DMS114 treated with DMSO at 0.1 percent for 48 hours (cell line): ENCODE results near the gene SKIC2.
A peak's percentile ranks its signal among the peaks of the same experiment; 100 is the strongest.

ENCODE experiments used
- DNase-seq: peaks from one replicate; lab custom pipeline; 2025; ENCODE audit not compliant: unreplicated experiment; lab: John Stamatoyannopoulos, UW

The SKIC2 gene

DNA sequence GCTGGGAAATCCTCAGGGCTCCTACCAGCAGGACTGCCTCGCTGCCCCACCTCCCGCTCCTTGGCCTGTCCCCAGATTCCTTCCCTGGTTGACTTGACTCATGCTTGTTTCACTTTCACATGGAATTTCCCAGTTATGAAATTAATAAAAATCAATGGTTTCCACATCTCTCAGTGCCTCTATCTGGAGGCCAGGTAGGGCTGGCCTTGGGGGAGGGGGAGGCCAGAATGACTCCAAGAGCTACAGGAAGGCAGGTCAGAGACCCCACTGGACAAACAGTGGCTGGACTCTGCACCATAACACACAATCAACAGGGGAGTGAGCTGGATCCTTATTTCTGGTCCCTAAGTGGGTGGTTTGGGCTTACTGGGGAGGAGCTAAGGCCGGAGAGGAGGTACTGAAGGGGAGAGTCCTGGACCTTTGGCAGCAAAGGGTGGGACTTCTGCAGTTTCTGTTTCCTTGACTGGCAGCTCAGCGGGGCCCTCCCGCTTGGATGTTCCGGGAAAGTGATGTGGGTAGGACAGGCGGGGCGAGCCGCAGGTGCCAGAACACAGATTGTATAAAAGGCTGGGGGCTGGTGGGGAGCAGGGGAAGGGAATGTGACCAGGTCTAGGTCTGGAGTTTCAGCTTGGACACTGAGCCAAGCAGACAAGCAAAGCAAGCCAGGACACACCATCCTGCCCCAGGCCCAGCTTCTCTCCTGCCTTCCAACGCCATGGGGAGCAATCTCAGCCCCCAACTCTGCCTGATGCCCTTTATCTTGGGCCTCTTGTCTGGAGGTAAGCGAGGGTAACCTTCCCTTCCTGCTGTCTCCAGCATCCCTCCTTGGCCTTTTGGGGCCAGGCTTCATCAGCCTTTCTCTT, 13.2 kb upstream of the SKIC2 start, which contains the start of gene CFB:
CFB (plus strand) TSS at position 589 of the 863 bp plus-strand sequence; CDS start at position 716, 127 bp downstream.
- DNase-seq = no peak

DNA sequence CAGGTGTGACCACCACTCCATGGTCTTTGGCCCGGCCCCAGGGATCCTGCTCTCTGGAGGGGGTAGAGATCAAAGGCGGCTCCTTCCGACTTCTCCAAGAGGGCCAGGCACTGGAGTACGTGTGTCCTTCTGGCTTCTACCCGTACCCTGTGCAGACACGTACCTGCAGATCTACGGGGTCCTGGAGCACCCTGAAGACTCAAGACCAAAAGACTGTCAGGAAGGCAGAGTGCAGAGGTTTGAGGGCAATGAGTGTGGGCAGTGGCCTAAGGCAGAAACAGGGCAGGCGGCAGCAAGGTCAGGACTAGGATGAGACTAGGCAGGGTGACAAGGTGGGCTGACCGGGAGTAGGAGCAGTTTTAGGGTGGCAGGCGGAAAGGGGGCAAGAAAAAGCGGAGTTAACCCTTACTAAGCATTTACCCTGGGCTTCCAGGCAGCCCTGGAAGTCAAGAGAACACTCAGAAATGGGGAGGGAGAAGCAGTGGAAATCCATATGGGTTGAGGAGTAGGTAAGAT, 12.5 kb upstream of the SKIC2 start:
- DNase-seq = no peak

DNA sequence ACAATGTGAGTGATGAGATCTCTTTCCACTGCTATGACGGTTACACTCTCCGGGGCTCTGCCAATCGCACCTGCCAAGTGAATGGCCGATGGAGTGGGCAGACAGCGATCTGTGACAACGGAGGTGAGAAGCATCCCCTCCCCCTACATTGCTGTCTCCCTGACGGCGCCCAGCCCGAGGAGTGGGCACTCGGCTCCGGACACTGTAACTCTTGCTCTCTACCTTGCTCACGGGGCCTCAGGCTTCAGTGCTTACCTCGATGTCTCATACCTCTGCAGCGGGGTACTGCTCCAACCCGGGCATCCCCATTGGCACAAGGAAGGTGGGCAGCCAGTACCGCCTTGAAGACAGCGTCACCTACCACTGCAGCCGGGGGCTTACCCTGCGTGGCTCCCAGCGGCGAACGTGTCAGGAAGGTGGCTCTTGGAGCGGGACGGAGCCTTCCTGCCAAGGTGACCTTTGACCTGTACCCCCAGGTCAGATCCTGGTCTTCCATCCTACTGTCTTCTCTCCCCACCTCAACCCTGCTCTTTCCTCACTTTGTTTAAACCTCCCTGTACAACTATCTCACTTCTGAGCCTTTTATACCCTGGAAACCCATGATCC, 11.8 kb upstream of the SKIC2 start:
- DNase-seq = no peak

DNA sequence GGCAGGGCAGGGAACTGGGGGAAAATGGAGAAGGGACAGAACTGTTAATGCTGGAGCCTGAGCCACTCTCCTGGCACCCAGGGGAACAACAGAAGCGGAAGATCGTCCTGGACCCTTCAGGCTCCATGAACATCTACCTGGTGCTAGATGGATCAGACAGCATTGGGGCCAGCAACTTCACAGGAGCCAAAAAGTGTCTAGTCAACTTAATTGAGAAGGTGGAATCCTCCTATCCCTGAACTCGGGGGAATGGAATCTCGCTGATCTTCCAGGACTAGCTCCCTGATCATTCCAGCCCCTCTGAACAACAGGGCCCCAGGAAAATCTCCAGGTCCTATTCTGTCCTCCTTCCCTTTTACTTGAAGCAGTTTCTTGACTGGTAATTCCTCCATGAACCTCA, 11.1 kb upstream of the SKIC2 start:
- DNase-seq = no peak

DNA sequence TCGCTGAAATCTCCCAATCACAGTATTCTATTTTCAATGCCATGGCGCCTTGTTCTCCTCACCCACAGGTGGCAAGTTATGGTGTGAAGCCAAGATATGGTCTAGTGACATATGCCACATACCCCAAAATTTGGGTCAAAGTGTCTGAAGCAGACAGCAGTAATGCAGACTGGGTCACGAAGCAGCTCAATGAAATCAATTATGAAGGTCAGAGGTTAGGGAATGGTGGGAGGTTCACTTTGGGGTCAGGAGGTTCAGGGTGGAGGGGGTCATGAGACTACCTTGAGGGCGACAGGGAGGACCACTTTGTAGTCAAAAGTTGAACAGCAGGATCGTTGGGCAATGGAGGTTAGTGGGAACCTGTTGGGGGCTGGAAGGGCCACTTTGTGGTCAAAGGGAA, 10.7 kb upstream of the SKIC2 start:
- DNase-seq = no peak

DNA sequence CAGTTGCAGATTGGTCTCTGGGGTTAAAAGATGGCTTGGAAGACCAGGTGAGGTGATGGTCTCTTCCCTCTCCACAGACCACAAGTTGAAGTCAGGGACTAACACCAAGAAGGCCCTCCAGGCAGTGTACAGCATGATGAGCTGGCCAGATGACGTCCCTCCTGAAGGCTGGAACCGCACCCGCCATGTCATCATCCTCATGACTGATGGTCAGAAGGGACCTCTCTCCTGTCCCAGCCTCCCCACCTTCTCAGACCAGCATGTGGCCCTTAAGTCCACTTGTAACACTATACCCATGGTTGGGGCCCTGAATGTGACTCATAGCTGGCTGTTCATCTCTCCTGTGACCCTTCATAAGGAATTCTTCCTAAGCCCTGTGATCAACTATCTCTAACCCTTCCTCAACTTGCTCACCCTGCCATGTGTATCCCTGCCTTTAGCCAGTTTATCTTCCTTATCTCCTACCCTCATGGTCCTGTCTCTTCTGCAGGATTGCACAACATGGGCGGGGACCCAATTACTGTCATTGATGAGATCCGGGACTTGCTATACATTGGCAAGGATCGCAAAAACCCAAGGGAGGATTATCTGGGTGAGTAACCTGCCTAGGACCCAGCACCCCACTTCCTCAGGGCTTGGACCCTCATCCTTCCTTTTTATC, 10.1 kb upstream of the SKIC2 start:
- no peak for DNase-seq

DNA sequence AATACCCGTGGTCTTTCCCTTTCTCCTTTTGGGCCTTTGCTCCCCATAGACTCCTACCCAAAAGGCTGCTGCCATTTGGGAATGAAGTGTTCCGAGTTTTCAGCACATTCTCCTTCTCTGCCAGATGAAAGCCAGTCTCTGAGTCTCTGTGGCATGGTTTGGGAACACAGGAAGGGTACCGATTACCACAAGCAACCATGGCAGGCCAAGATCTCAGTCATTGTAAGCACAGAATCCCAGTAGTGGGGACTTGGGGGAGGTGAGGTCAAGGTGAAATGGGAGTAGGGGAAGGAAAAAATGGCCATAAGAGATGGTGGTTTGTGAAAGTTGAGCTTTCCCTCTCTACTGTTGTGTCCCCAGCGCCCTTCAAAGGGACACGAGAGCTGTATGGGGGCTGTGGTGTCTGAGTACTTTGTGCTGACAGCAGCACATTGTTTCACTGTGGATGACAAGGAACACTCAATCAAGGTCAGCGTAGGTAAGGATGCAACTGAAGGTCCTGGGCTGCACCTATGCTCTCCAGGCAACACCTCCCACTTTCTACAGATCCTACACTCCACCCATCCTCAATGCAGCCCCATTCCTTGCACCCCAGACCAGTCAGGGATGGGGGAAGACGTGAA, 8.9 kb upstream of the SKIC2 start:
- DNase-seq = no peak

DNA sequence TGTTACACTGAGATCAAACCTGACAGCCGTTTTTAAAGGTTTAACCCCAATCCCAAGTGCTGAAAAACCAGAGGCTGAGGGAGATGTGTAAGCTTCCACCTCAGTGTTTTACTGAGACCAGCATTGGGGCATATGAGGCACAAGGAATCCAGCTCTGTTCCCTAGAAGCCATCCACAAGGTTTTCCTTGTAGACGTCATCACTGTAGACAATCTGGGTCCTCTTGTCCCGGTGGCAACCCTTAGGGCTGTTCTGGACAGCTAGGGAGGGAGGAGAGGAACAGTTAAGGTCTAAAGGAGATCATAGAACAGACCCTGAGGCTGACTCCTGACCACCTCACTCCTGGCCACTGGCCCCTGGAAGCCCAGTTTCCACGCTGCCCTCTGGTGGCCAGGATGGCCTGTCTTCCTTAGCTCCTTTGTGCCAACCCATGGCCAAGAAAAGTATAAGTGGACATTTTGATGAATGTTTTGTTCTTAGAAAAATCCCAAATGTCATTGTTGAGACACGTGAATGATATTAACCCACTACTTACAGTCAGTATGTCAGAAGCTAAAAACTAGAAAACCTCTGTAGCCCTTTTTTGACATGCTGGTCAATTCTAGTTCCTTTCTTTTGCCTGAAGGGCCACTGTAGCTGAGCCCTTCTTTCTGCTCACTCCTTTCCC, 6.7 kb upstream of the SKIC2 start:
- DNase-seq = peak; percentile 64

DNA sequence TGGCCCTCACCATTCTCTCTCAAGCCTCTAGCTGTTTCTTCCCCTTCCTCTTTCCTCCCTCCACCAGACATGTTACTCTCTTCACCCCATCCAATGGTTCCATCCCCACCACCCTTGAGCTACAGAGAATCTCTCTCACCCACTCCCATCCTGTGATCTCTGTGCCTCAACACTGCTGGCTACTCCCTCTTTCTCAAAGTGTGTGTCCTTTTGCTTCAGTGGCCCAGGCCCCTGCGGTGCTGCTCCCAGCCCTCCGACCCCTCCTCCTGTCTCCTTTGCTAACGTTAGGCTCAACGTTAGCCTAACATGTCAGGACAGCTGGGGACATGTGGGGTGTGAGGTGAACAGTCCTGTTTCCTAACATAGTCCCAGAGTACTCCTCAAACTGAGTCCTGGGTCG, 6.1 kb upstream of the SKIC2 start:
- DNase-seq = no peak

DNA sequence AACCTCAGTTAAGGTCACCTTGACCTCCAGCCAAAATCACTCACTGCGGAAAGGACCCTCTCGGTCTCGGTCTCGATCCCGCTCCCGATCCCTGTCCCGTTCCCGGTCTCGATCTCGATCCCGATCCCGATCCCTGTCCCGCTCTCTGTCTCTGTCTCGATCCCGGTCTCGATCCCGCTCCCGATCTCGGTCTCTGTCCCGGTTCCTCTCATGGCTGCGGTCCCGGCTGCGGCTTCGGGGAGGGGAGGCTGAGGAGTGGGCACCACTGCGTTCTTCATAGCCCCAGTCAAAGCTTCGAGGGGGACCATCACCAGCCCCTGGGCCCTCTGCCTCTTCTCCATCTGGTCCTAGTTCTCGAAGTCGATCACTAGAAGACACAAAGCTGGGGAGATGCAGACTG, 4.5 kb upstream of the SKIC2 start:
- DNase-seq = no peak

DNA sequence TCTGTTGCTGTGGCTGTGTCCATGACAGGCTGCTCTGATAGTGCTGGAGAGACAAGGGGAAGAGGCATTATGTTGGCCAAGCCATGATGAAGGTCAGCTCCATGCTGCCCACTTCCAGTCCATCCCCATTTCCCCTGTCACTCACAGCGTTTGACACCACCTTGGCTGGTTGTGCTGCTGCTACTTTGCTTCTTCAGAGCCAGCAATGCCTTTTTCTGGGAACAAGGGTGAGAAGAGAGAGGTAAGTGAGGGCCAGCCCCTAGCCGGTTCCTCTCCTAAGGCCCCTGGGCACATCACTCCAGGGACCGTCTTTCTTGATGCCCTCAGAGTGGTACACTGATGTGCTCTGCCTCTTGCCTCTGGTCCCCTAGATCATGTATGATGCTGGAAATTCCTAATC, 2.2 kb upstream of the SKIC2 start:
- DNase-seq = no peak

DNA sequence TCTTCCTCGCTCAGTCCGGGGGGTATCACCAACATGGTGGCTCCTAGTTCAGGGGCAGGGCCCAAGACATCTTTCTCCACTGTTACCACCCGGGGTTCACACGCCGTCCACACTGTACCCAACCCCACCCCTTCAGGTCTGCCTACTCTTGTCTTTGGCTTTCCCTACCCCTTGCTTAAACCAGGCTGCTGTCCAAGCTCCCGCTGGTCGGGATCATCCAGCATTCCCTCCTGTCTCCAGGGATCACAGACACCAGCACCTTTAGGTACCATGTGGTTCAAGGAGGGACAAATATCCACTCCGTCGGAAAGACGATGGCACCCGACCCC, 599 bp upstream of the SKIC2 start:
- DNase-seq = no peak

DNA sequence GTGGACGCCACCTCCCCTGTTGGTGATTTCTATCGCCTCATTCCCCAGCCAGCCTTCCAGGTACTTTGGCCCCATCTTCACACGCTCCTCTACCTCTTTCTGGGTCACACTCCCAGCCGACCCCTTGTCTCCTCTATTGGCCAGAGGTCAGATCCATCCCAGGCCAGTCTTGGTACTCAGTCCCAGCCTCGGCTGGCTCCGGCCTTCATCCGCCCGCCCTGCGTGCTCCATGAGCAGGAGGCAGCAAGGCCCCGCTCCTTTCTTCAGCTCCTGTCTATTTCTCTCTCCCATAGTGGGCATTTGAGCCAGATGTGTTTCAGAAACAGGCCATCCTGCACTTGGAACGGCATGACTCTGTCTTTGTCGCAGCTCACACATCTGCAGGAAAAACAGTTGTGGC, 2.6 kb downstream of the SKIC2 start:
- DNase-seq = no peak

DNA sequence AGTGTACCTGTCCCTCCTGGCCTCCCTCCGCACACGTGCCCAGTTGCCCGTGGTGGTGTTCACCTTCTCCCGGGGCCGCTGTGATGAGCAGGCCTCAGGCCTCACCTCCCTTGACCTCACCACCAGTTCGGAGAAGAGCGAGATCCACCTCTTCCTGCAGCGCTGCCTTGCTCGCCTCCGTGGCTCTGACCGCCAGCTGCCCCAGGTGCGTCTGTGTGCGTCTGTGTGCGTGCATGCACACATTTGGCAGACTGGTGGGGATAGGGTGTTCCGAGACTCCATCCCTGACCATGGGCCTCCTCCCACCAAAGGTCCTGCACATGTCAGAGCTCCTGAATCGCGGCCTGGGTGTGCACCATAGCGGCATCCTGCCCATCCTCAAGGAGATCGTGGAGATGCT, 4.9 kb downstream of the SKIC2 start:
- DNase-seq = no peak

DNA sequence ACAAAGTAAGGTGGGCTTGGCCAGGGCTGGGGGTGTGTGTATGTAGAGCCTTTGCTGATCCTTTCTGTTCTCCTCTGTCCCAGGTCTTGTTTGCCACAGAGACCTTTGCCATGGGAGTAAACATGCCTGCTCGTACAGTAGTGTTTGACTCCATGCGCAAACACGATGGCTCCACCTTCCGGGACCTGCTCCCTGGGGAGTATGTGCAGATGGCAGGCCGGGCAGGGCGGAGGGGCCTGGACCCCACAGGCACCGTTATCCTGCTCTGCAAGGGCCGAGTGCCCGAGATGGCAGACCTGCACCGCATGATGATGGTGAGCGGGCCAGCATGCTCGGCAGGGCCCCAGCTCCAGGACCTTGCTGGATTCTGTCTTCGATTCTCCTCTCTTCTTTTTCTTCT, 6.7 kb downstream of the SKIC2 start:
- no peak for DNase-seq

DNA sequence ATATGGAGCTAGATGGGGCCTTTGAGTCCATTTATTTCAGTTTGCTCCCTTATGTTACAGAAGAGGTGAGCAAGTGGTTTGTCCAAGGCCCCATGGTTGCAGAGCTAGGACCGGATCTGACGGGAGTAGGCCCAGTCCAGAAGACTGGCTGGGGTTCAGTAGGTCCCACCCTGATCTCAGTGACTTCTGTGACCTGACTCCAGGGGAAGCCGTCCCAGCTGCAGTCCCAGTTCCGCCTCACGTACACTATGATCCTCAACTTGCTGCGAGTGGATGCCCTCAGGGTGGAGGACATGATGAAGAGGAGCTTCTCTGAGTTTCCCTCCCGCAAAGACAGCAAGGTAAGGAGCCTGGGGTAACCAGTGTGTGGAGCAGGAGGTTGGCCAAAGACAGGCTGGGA, 7.5 kb downstream of the SKIC2 start:
- DNase-seq = no peak

DNA sequence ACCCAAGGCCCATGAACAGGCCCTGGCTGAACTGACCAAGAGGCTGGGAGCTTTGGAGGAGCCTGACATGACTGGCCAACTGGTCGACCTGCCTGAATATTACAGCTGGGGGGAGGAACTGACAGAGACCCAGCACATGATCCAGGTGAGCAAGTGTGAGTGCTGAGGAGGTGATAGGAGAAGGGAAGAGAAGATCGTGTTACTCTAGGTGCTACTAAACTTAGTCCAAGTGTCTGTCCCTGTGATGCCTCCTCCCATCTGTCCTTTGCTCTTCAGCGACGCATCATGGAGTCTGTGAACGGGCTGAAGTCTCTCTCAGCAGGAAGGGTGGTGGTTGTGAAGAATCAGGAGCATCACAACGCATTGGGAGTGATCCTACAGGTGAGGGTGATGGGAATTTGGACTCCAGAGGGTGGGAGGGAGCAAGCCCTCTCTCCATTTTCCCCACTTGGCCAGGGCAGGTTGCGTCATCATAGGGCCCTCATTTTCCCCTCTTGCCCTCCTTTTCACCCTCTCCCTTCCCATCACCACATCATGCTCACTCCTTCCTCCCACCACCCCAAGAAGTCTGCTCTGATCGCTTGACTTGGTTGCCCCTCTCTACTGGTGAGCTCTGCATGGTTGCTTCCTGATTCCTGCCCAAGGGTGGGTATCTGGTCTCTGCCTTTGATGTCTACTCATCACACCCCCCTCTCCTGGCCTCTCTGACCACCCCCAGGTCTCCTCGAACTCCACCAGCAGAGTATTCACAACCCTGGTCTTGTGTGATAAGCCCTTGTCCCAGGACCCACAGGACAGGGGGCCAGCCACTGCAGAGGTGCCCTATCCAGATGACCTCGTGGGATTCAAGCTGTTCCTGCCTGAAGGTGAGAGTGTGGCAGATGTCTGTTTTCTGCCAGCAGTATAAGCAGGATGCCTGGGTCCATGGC, 8.3 kb downstream of the SKIC2 start:
- no peak for DNase-seq

DNA sequence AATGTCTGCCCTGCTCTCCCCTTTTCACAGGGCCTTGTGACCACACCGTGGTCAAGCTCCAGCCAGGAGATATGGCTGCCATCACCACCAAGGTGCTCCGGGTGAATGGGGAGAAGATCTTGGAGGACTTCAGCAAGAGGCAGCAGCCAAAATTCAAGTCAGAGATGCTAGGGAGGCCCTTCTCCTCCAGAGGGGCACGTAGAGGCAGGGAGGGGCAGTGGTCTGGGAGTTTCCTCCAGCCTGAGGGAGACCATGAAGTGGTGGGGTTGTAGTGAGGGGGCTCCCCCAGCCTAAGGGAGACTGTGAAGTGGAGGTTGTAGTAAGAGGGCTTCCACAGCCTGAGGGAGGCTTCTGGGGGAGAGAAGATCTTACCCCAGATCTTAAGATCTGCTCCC, 8.9 kb downstream of the SKIC2 start:
- no peak for DNase-seq

DNA sequence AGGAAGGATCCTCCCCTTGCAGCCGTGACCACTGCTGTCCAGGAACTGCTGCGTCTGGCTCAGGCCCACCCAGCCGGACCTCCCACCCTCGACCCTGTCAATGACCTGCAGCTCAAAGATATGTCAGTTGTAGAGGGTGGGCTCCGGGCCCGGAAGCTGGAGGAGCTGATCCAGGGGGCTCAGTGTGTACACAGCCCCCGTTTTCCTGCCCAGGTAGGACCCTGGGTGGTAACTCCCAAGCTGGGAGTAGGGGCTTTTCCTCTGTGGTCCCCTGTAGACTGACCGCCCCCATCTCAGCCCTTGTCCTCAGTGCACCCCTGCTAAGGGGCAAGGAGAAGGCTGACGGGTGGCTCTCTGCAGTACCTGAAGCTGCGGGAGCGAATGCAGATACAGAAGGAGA, 9.4 kb downstream of the SKIC2 start:
- DNase-seq = no peak
